Measurements from ENCODE around the gene SLC1A2.

- TF ChIP-seq, protein P1, sequence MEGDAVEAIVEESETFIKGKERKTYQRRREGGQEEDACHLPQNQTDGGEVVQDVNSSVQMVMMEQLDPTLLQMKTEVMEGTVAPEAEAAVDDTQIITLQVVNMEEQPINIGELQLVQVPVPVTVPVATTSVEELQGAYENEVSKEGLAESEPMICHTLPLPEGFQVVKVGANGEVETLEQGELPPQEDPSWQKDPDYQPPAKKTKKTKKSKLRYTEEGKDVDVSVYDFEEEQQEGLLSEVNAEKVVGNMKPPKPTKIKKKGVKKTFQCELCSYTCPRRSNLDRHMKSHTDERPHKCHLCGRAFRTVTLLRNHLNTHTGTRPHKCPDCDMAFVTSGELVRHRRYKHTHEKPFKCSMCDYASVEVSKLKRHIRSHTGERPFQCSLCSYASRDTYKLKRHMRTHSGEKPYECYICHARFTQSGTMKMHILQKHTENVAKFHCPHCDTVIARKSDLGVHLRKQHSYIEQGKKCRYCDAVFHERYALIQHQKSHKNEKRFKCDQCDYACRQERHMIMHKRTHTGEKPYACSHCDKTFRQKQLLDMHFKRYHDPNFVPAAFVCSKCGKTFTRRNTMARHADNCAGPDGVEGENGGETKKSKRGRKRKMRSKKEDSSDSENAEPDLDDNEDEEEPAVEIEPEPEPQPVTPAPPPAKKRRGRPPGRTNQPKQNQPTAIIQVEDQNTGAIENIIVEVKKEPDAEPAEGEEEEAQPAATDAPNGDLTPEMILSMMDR (IDR thresholded peaks at IDR 0.05), result no peak
- TF ChIP-seq POLR2A (IDR thresholded peaks at IDR 0.05), result no peak
These were observed 128.5 kb downstream of the SLC1A2 start for GRCh38 chr11:35290876-35291275.

All from uterus (tissue), 2 donors.